Psoas muscle (tissue), 8 donors: ENCODE measurements around the gene IL1R2. TPM values are rescaled to one million over a fixed set of nuclear protein-coding genes. Genes with fewer than 3 reads are reported as not detected.

Experiments
- ATAC-seq, 4 donors: fragments of 200-7000 bp; cut with Tn5 transposase; one replicate each; pipeline ENCODE4 v1.9.1; 2020; ENCODE audit warnings: moderate library complexity in 3 of 4, mild to moderate bottlenecking in 2 of 4
- DNase-seq, 2 donors: peaks; one replicate each; pipeline ENCODE4 v3.0.0-alpha.2; 2020
- H3K27ac ChIP-seq: fragments of 200-600 bp; one replicate; pipeline ENCODE4 v1.8.0; 2022
- H3K27me3 ChIP-seq, 3 donors: fragments of 200-600 bp in 1 of 3; one replicate each; pipeline versions ENCODE4 v1.6.1 to v1.8.0; 2013 to 2022; ENCODE audit warnings: low read length in 2 of 3, mild to moderate bottlenecking in 2 of 3, moderate library complexity in 1 of 3; ENCODE audit not compliant: insufficient read depth in 3 of 3
- H3K36me3 ChIP-seq, 2 donors: fragments of 200-600 bp in 1 of 2; one replicate each; pipeline versions ENCODE4 v1.6.1 to v1.8.0; 2013 to 2022; ENCODE audit warnings: low read depth in 1 of 2, mild to moderate bottlenecking in 1 of 2, moderate library complexity in 1 of 2; ENCODE audit not compliant: insufficient read depth in 1 of 2
- H3K4me1 ChIP-seq: fragments of 200-600 bp; one replicate; pipeline ENCODE4 v1.8.0; 2022
- H3K4me3 ChIP-seq: fragments of 200-600 bp; one replicate; pipeline ENCODE4 v1.8.0; 2022; ENCODE audit warnings: mild to moderate bottlenecking
- H3K9me3 ChIP-seq: fragments of 200-600 bp; one replicate; pipeline ENCODE4 v1.8.0; 2022
- WGBS, 3 donors: extraction: QIAGEN DNeasy Blood & Tissue Kit; methylation state at CpG; one replicate each; pipeline versions ENCODE4 v1.1.6 to v1.1.7; 2013; 5-methylcytosine and 5-hydroxymethylcytosine counted together
- intact Hi-C, 2 donors: fragments of 100-400 bp; cut with DNase I; formaldehyde crosslinking; loops; one replicate each; pipeline versions ENCODE4 v1.11.0 to v1.14.2; 2022
- polyA plus RNA-seq, 3 donors: library from polyadenylated mRNA; stranded (reverse); fragments of 200-250 nt; gene quantifications; one replicate each; pipeline ENCODE4 v1.2.3, GENCODE V29; 2013
- total RNA-seq, 4 donors: library from RNA; stranded (reverse); fragmentation: NEBNext Ultra II Directional in 2 of 4; extraction: Animal tissue kit (Norgen Biotek cat#: 25700) in 2 of 4; gene quantifications; one replicate each; pipeline versions ENCODE4 v1.2.1 to v1.2.4, GENCODE V29; 2021 to 2023
- TF ChIP-seq, protein P1 (sequence below): fragments of 200-600 bp; IDR thresholded peaks from one replicate; pipeline ENCODE4 v1.8.0; 2022; ENCODE audit warnings: antibody characterized with exemption
- donor health status: healthy with polysubstance abuse.
- donor health status: DM: no; HTN: no; CAD: no; lungs with moderate emphysema.
- donor health status: Bipolar disorder and iron deficiency.
- donor health status: healthy.
- donor health status: DM: yes; HTN: yes; CAD: no.
- donor health status: DM: no; HTN: no; CAD: no.
- donor health status: DM: no; HTN: no; CAD: no.
- donor health status: DM: yes; HTN: yes; CAD: no.

The IL1R2 gene
- total and polyA plus RNA-seq, 7 donors, result 0.41 to 3.4 (median 1.3) TPM

- TF ChIP-seq, protein P1, sequence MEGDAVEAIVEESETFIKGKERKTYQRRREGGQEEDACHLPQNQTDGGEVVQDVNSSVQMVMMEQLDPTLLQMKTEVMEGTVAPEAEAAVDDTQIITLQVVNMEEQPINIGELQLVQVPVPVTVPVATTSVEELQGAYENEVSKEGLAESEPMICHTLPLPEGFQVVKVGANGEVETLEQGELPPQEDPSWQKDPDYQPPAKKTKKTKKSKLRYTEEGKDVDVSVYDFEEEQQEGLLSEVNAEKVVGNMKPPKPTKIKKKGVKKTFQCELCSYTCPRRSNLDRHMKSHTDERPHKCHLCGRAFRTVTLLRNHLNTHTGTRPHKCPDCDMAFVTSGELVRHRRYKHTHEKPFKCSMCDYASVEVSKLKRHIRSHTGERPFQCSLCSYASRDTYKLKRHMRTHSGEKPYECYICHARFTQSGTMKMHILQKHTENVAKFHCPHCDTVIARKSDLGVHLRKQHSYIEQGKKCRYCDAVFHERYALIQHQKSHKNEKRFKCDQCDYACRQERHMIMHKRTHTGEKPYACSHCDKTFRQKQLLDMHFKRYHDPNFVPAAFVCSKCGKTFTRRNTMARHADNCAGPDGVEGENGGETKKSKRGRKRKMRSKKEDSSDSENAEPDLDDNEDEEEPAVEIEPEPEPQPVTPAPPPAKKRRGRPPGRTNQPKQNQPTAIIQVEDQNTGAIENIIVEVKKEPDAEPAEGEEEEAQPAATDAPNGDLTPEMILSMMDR, result no peak
- Histone ChIP-seq H3K27ac (no peak overlapping the region), H3K4me1 (no peaks in the 10 kb centered on the region), H3K9me3 (no peaks in the 10 kb centered on the region), H3K27me3 (no peaks in the 10 kb centered on the region), H3K36me3 (no peaks in the 10 kb centered on the region), H3K4me3 (no peak overlapping the region)
- intact Hi-C loops, result no loop called here
- ATAC-seq, result no peak
- DNase-seq, result no peak
Measured at GRCh38 chr2:101971836-101972235, 19.9 kb upstream of the IL1R2 start.

GRCh38 chr2:101972621-101973434, 18.9 kb upstream of the IL1R2 start:
- H3K9me3 ChIP-seq, result no peaks in the 10 kb centered on the region
- 76 to 78% (median 77%) methylated on average over 7 of the region's 7 CpGs for WGBS, 3 donors

GRCh38 chr2:101974663-101975062, 17.1 kb upstream of the IL1R2 start:
- Histone ChIP-seq H3K27ac (no peak overlapping the region), H3K9me3 (no peaks in the 10 kb centered on the region), H3K27me3 (no peaks in the 10 kb centered on the region), H3K36me3 (no peaks in the 10 kb centered on the region), H3K4me3 (no peak overlapping the region), H3K4me1 (no peaks in the 10 kb centered on the region)
- intact Hi-C loops, result no loop called here
- ATAC-seq (no peak), DNase-seq (no peak)
- TF ChIP-seq, protein P1, result no peak
- 48 to 74% (median 63%) methylated on average over 8 of the region's 8 CpGs for WGBS, 3 donors

More at GRCh38 chr2:101972621-101973434, 18.9 kb upstream of the IL1R2 start:
- Histone ChIP-seq H3K27me3 (no peaks in the 10 kb centered on the region), H3K27ac (no peak overlapping the region), H3K36me3 (no peaks in the 10 kb centered on the region), H3K4me1 (no peaks in the 10 kb centered on the region), H3K4me3 (no peak overlapping the region)
- intact Hi-C loops, result no loop called here
- TF ChIP-seq, protein P1, result no peak
- ATAC-seq (peak in 2 of 4 donors; percentile 42 to 73), DNase-seq (peak in 1 of 2 donors; percentile 34)

- intact Hi-C loops, result no loop called here
- 80 to 83% (median 83%) methylated on average over 17 of the region's 17 CpGs for WGBS, 3 donors
- Histone ChIP-seq H3K4me3 (no peak overlapping the region), H3K36me3 (no peaks in the 10 kb centered on the region), H3K27ac (no peak overlapping the region), H3K4me1 (no peaks in the 10 kb centered on the region), H3K9me3 (no peaks in the 10 kb centered on the region), H3K27me3 (no peaks in the 10 kb centered on the region)
- TF ChIP-seq, protein P1, result no peak
- ATAC-seq, result no peak
- no peak for DNase-seq
Measured at GRCh38 chr2:101975171-101975870, 16.4 kb upstream of the IL1R2 start.
